K562 (cell line): ENCODE data around the gene OR51V1. TPM values are rescaled to one million over a fixed set of nuclear protein-coding genes. Genes with fewer than 3 reads are reported as not detected.

Experiments
- ATAC-seq: fragments of 200-7000 bp; cut with Tn5 transposase; 3 replicates; pipeline ENCODE4 v1.9.1; 2020; ENCODE audit warnings: moderate library complexity
- BruUV-seq: library from RNA; stranded (reverse); fragments of 400-500 nt; replicated peaks from 2 replicates; lab custom pipeline; 2021; lab: Mats Ljungman, UMichigan
- CTCF ChIA-PET: fragments of 300-600 bp; formaldehyde crosslinking; extraction: SDS; loops from one replicate; lab custom pipeline; 2021; ENCODE audit warnings: low intra/inter-chr PET ratio; lab: Yijun Ruan, JAX
- POLR2A ChIA-PET: fragments of 300-600, 350-650 bp; sonication (Branson Sonifier 250); formaldehyde crosslinking; extraction: SDS; loops from one replicate; lab custom pipeline; 2021; ENCODE audit warnings: antibody characterized with exemption, inconsistent platforms; lab: Yijun Ruan, JAX
- DNase-seq, 4 experiments: peaks; one replicate each; pipeline versions ENCODE4 v3.0.0 to v3.0.0-alpha.2; 2011 to 2018; ENCODE audit warnings: low spot score in 3 of 4, mixed read lengths in 3 of 4; ENCODE audit errors: extremely low read depth in 1 of 4
- FAIRE-seq: peaks from 2 replicates; lab custom pipeline; 2011; peaks lifted over from hg19 to GRCh38; lab: Jason Lieb, UNC
- H2AFZ ChIP-seq: 2 replicates; pipeline ENCODE4 v1.6.0; 2011; ENCODE audit warnings: low read depth, low read length, control low read depth, inconsistent platforms
- H3K27ac ChIP-seq: fragments of 200-600 bp; 3 replicates; pipeline ENCODE4 v1.8.0; 2011; ENCODE audit warnings: low read depth, mild to moderate bottlenecking, control low read depth, inconsistent platforms, low read length, moderate library complexity, mixed read lengths; ENCODE audit errors: extremely low read depth
- H3K27me3 ChIP-seq, 2 experiments: fragments of 300-600 bp in 1 of 2; 2 replicates in 1 of 2; 3 replicates in 1 of 2; pipeline versions ENCODE4 v1.6.0 to v1.8.0; 2011; ENCODE audit warnings: inconsistent platforms in 2 of 2, low read length in 2 of 2, mild to moderate bottlenecking in 1 of 2, mixed read lengths in 1 of 2, moderate library complexity in 1 of 2; ENCODE audit not compliant: control insufficient read depth in 2 of 2, insufficient read depth in 2 of 2
- H3K36me3 ChIP-seq: fragments of 300-600 bp; 3 replicates; pipeline ENCODE4 v1.8.0; 2011; ENCODE audit warnings: mild to moderate bottlenecking, low read length, inconsistent platforms; ENCODE audit not compliant: control insufficient read depth, insufficient read depth
- H3K4me1 ChIP-seq, 2 experiments: fragments of 200-600 bp in 1 of 2; replicated peaks in 1 of 2; 2 replicates in 1 of 2; 3 replicates in 1 of 2; pipeline versions ENCODE4 v1.5.1 to v1.8.0; 2011; ENCODE audit warnings: inconsistent platforms in 2 of 2, low read length in 2 of 2, mild to moderate bottlenecking in 1 of 2, mixed read lengths in 1 of 2, moderate library complexity in 1 of 2; ENCODE audit not compliant: control insufficient read depth in 2 of 2, insufficient read depth in 2 of 2
- H3K4me2 ChIP-seq: 2 replicates; pipeline ENCODE4 v1.6.1; 2011; ENCODE audit warnings: low read length, control low read depth, inconsistent platforms, mixed read lengths; ENCODE audit not compliant: insufficient read depth
- H3K4me3 ChIP-seq: fragments of 200-600 bp; sonication (generic), shearing (Covaris generic); 2 replicates; pipeline ENCODE4 v1.5.1; 2016; ENCODE audit warnings: control low read depth, inconsistent platforms
- H3K79me2 ChIP-seq: fragments of 200-600 bp; 3 replicates; pipeline ENCODE4 v1.8.0; 2011; ENCODE audit warnings: low read length, inconsistent platforms; ENCODE audit not compliant: control insufficient read depth, insufficient read depth
- H3K9ac ChIP-seq, 2 experiments: 2 replicates each; pipeline versions ENCODE4 v1.6.0 to v1.6.1; 2011; ENCODE audit warnings: low read depth in 2 of 2, low read length in 2 of 2, control low read depth in 1 of 2, inconsistent platforms in 1 of 2, mild to moderate bottlenecking in 1 of 2, mixed read lengths in 1 of 2; ENCODE audit not compliant: insufficient read depth in 1 of 2
- H3K9me1 ChIP-seq: one replicate; pipeline ENCODE4 v1.6.0; 2011; ENCODE audit warnings: inconsistent platforms, mild to moderate bottlenecking, low read length, moderate library complexity; ENCODE audit not compliant: control insufficient read depth, insufficient read depth
- H3K9me3 ChIP-seq: replicated peaks from 2 replicates; pipeline ENCODE4 v1.5.1; 2011; ENCODE audit warnings: low read depth, low read length, inconsistent platforms; ENCODE audit not compliant: control insufficient read depth, insufficient read depth
- H4K20me1 ChIP-seq: replicated peaks from 2 replicates; pipeline ENCODE4 v1.6.1; 2011; ENCODE audit warnings: low read length, inconsistent platforms, mixed read lengths; ENCODE audit not compliant: control insufficient read depth, insufficient read depth
- CBX8 ChIP-seq: fragments of 200-600 bp; sonication (generic); IDR thresholded peaks from 2 replicates; pipeline ENCODE4 v1.6.1; 2012; ENCODE audit warnings: borderline replicate concordance, mixed run types, low read depth, mild to moderate bottlenecking, moderate library complexity, mixed read lengths, low read length, control low read depth, inconsistent platforms; ENCODE audit not compliant: poor library complexity, severe bottlenecking; ENCODE audit errors: extremely low read depth
- CHD1 ChIP-seq: fragments of 200-600 bp; sonication (generic); IDR thresholded peaks from one replicate; pipeline ENCODE4 v1.6.1; 2012; ENCODE audit warnings: mild to moderate bottlenecking, moderate library complexity, low read length, inconsistent platforms
- EGR1 ChIP-seq: fragments of 450-650 bp; conservative IDR thresholded peaks from 2 replicates; pipeline ENCODE4 v1.6.1; 2017; ENCODE audit warnings: mild to moderate bottlenecking
- EP300 ChIP-seq: IDR thresholded peaks from 2 replicates; pipeline ENCODE4 v1.6.1; 2012; ENCODE audit warnings: low read length, improper control_type of control experiment
- GABPB2 ChIP-seq: fragments of 250-450 bp; sonication (Bioruptor Pico); conservative IDR thresholded peaks from 2 replicates; pipeline ENCODE4 v1.5.1; 2021; ENCODE audit warnings: mild to moderate bottlenecking
- HINFP ChIP-seq: fragments of 450-650 bp; conservative IDR thresholded peaks from 2 replicates; pipeline ENCODE4 v1.6.1; 2016; ENCODE audit warnings: missing genetic modification characterization, low read depth, mild to moderate bottlenecking, control low read depth, missing compliant biosample characterization
- KDM5B ChIP-seq: fragments of 200-600 bp; sonication (generic); IDR thresholded peaks from 2 replicates; pipeline ENCODE4 v1.6.1; 2012; ENCODE audit warnings: low read depth, mild to moderate bottlenecking, moderate library complexity, low read length, control low read depth, inconsistent platforms; ENCODE audit not compliant: insufficient replicate concordance
- MEIS2 ChIP-seq: fragments of 450-650 bp; IDR thresholded peaks from 2 replicates; pipeline ENCODE4 v1.6.1; 2014; ENCODE audit warnings: mild to moderate bottlenecking; ENCODE audit not compliant: partially characterized antibody
- NR4A1 ChIP-seq, 2 experiments: fragments of 250-450 bp in 1 of 2; fragments of 450-650 bp in 1 of 2; sonication (Bioruptor Pico) in 1 of 2; IDR thresholded peaks; 2 replicates each; pipeline versions ENCODE4 v1.4.0 to v1.6.1; 2016 to 2020; ENCODE audit warnings: mild to moderate bottlenecking in 2 of 2, missing compliant biosample characterization in 1 of 2, missing genetic modification characterization in 1 of 2, moderate library complexity in 1 of 2
- PHF20 ChIP-seq: fragments of 450-650 bp; IDR thresholded peaks from 2 replicates; pipeline ENCODE4 v1.6.1; 2018; ENCODE audit not compliant: partially characterized antibody
- TCF7 ChIP-seq: sonication (generic); IDR thresholded peaks from 2 replicates; pipeline ENCODE4 v1.6.1; 2016; ENCODE audit warnings: antibody characterized with exemption, borderline replicate concordance
- ZNF224 ChIP-seq: sonication (generic); formaldehyde crosslinking; IDR thresholded peaks from 2 replicates; pipeline ENCODE4 v1.8.0; 2022; ENCODE audit warnings: mild to moderate bottlenecking, missing genetic modification reagents
- WGBS: fragments of 100-300 bp; shearing (Covaris generic); methylation state at CpG from one replicate; pipeline ENCODE4 v1.1.6; 2016; ENCODE audit warnings: low coverage, mixed read lengths; ENCODE audit not compliant: insufficient coverage; ENCODE audit errors: missing lambda C conversion rate; 5-methylcytosine and 5-hydroxymethylcytosine counted together
- in situ Hi-C: fragments of 300-500 bp; cut with MboI; formaldehyde crosslinking; loops from 4 replicates; pipeline ENCODE4 v1.15.0; 2018; ENCODE audit warnings: inconsistent platforms, mixed read lengths
- intact Hi-C: fragments of 100-400 bp; cut with micrococcal nuclease; formaldehyde crosslinking; loops from 2 replicates; pipeline ENCODE4 v1.14.2; 2022
- polyA plus RNA-seq, 8 experiments: library from polyadenylated mRNA; depleted of rRNA in 4 of 8; stranded (reverse) in 5 of 8; unstranded in 3 of 8; fragments of >200 nt; fragmentation: Nextera tagmentation in 2 of 8; fragmentation: Illumina TruSeq in 1 of 8; extraction: Ambion mirVana in 2 of 8; extraction: Trizol in 1 of 8; gene quantifications; 2 replicates each; pipeline versions ENCODE4 v1.2.1 to v1.2.3, GENCODE V29; 2011 to 2014; ENCODE audit warnings: inconsistent platforms in 1 of 8, missing spikeins in 1 of 8
- total RNA-seq, 7 experiments: library from RNA; depleted of rRNA in 6 of 7; stranded (reverse); fragments of >200 nt in 6 of 7; fragmentation: Illumina TruSeq in 2 of 7; extraction: Trizol in 2 of 7; gene quantifications; 2 replicates each; pipeline versions ENCODE4 v1.2.1 to v1.2.3, GENCODE V29; 2011 to 2021; ENCODE audit warnings: low replicate concordance in 1 of 7
- TF ChIP-seq, protein P1 (sequence below): fragments of 250-450 bp; sonication (Bioruptor Pico); IDR thresholded peaks from 2 replicates; pipeline ENCODE4 v1.8.0; 2021; ENCODE audit warnings: borderline replicate concordance, mild to moderate bottlenecking, moderate library complexity; ENCODE audit not compliant: poor library complexity, severe bottlenecking
- TF ChIP-seq, protein P2 (sequence below): sonication (generic); formaldehyde crosslinking; IDR thresholded peaks from 2 replicates; pipeline ENCODE4 v1.8.1; 2023; ENCODE audit warnings: mild to moderate bottlenecking, missing genetic modification reagents
- TF ChIP-seq, protein P3 (sequence below): fragments of 200-800 bp; sonication (Bioruptor generic); IDR thresholded peaks from 2 replicates; pipeline ENCODE4 v1.6.1; 2017; ENCODE audit warnings: missing genetic modification characterization, missing compliant biosample characterization

The OR51V1 gene
- total and polyA plus RNA-seq, 9 of the 15 experiments (the other 6 are each of a cell fraction or from before 2014, with no cell fraction given): not detected

DNA sequence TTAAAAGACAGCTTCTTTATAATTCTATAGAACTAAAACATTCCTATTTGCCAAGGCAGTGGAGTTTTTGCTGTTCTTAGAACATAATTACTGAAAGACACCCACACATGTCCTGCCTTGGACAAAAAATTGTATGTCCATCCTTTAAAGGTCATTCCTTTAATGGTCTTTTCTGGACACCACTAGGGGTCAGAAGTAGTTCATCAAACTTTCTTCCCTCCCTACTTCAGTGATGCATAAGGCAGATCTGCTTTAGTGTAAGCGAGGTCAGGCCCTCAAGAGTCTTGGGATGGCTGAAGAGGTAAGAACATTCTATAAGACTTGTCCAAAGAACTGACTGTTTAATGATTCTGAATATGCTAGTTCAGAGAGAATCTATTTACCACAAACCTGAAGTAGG lies 4.3 kb upstream of the OR51V1 start (continued):
- TF ChIP-seq TCF7 (no peak), EP300 (peak; percentile 27; the same call in 1 of the 2 replicates), HINFP (tag) (no peak), EGR1 (peak; percentile 46)
- TF ChIP-seq, protein P1, sequence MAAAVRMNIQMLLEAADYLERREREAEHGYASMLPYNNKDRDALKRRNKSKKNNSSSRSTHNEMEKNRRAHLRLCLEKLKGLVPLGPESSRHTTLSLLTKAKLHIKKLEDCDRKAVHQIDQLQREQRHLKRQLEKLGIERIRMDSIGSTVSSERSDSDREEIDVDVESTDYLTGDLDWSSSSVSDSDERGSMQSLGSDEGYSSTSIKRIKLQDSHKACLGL (CRISPR knock-in tag): no peak

DNA sequence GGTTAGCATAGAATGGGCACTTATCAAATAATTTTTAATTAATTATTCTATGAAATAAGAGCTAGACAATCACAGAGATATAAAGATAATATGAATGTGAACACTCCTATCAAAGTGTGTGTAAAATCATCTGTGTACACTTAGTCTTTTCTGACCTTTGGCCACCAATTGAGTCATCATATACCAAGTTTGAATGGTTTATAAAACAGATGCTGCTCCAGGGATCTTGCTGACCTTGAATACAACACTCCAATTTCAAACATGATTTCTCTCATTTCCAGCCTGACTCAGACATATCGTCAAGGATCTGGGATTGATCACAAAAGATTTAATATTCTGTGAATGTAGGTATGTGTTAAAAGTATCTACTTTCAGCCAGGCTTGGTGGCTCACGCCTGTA lies 2.9 kb upstream of the OR51V1 start:
- no peak overlapping the region for H3K9ac ChIP-seq
- in situ Hi-C loops: loop anchor here (5.0 kb wide), 1 partner anchor 99 kb away; the partner anchor contains the start of gene OR51B4
- no peak overlapping the region for H2AFZ ChIP-seq
- FAIRE-seq: no peak
- ChIA-PET CTCF (interaction anchor here (2.7 kb wide), 1 partner anchor 88 kb away, joined by 38 read pairs; no protein-coding TSS in a partner anchor), POLR2A (no interaction called here)
- DNase-seq: peak in 2 of 4 experiments; percentile 18 to 27
- no peak overlapping the region for H3K27ac ChIP-seq
- 66% methylated on average over 2 of the region's 2 CpGs for WGBS
- no peaks in the 10 kb centered on the region for H3K9me3 ChIP-seq
- H3K79me2 ChIP-seq: no peaks in the 10 kb centered on the region
- no peak overlapping the region for H3K4me2 ChIP-seq
- no peaks in the 10 kb centered on the region for H3K36me3 ChIP-seq
- H3K4me3 ChIP-seq: no peak overlapping the region
- no peaks in the 10 kb centered on the region; a peak in 2 of 5 replicates for H3K4me1 ChIP-seq
- no peaks in the 10 kb centered on the region for H4K20me1 ChIP-seq
- BruUV-seq: no TSS peak
- H3K27me3 ChIP-seq: no peaks in the 10 kb centered on the region
- no peaks in the 10 kb centered on the region for H3K9me1 ChIP-seq
- ATAC-seq: no peak
- intact Hi-C loops: loop anchor here (5.0 to 10.0 kb wide), 2 partner anchors 301 to 349 kb away; partner anchors contain the start of gene UBQLN3
- no peak for TF ChIP-seq PHF20
- TF ChIP-seq MEIS2: no peak
- TF ChIP-seq CHD1: no peak
- TF ChIP-seq NR4A1 (CRISPR knock-in tag; IDR thresholded peaks at IDR 0.05): no peak
- no peak for TF ChIP-seq NR4A1 (tag; IDR thresholded peaks at IDR 0.05)
- no peak for TF ChIP-seq KDM5B
- TF ChIP-seq ZNF224 (CRISPR knock-in tag): no peak
- TF ChIP-seq CBX8: no peak
- TF ChIP-seq, protein P2, sequence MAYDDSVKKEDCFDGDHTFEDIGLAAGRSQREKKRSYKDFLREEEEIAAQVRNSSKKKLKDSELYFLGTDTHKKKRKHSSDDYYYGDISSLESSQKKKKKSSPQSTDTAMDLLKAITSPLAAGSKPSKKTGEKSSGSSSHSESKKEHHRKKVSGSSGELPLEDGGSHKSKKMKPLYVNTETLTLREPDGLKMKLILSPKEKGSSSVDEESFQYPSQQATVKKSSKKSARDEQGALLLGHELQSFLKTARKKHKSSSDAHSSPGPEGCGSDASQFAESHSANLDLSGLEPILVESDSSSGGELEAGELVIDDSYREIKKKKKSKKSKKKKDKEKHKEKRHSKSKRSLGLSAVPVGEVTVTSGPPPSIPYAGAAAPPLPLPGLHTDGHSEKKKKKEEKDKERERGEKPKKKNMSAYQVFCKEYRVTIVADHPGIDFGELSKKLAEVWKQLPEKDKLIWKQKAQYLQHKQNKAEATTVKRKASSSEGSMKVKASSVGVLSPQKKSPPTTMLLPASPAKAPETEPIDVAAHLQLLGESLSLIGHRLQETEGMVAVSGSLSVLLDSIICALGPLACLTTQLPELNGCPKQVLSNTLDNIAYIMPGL (CRISPR knock-in tag): no peak
- TF ChIP-seq, protein P3, sequence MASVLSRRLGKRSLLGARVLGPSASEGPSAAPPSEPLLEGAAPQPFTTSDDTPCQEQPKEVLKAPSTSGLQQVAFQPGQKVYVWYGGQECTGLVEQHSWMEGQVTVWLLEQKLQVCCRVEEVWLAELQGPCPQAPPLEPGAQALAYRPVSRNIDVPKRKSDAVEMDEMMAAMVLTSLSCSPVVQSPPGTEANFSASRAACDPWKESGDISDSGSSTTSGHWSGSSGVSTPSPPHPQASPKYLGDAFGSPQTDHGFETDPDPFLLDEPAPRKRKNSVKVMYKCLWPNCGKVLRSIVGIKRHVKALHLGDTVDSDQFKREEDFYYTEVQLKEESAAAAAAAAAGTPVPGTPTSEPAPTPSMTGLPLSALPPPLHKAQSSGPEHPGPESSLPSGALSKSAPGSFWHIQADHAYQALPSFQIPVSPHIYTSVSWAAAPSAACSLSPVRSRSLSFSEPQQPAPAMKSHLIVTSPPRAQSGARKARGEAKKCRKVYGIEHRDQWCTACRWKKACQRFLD: no peak
- no peak for TF ChIP-seq GABPB2 (CRISPR knock-in tag)
